Left lung (tissue), 10 donors: ENCODE data around the gene PCNT. TPM values are rescaled to one million over a fixed set of nuclear protein-coding genes. Genes with fewer than 3 reads are reported as not detected.

Source experiments
- ATAC-seq: fragments of 200-7000 bp; cut with Tn5 transposase; one replicate; pipeline ENCODE4 v1.9.1; 2020; ENCODE audit warnings: moderate library complexity
- DNase-seq, 4 donors: peaks; one replicate each; pipeline ENCODE4 v3.0.0-alpha.2; 2013 to 2020
- H3K27ac ChIP-seq, 2 donors: fragments of 200-600 bp; sonication (generic) in 1 of 2; one replicate each; pipeline versions ENCODE4 v1.5.0 to v1.8.0; 2020 to 2021
- H3K27me3 ChIP-seq, 2 donors: fragments of 200-600 bp; sonication (generic) in 1 of 2; one replicate each; pipeline versions ENCODE4 v1.5.0 to v1.8.0; 2020 to 2021
- H3K36me3 ChIP-seq, 2 donors: fragments of 200-600 bp; sonication (generic) in 1 of 2; one replicate each; pipeline versions ENCODE4 v1.5.0 to v1.8.0; 2020 to 2021
- H3K4me1 ChIP-seq, 2 donors: fragments of 200-600 bp; one replicate each; pipeline ENCODE4 v1.8.0; 2021
- H3K4me3 ChIP-seq, 2 donors: fragments of 200-600 bp; sonication (generic) in 1 of 2; one replicate each; pipeline versions ENCODE4 v1.5.0 to v1.8.0; 2020 to 2021; ENCODE audit warnings: mild to moderate bottlenecking in 1 of 2
- H3K9me3 ChIP-seq, 2 donors: fragments of 200-600 bp; sonication (generic) in 1 of 2; one replicate each; pipeline versions ENCODE4 v1.5.0 to v1.8.0; 2020 to 2021
- CTCF ChIP-seq, 2 donors: fragments of 200-600 bp; sonication (generic) in 1 of 2; IDR thresholded peaks; one replicate each; pipeline versions ENCODE4 v1.5.0 to v1.8.0; 2021; ENCODE audit warnings: antibody characterized with exemption in 2 of 2
- intact Hi-C, 2 donors: fragments of 100-400 bp; cut with DNase I; formaldehyde crosslinking; loops; one replicate each; pipeline versions ENCODE4 v1.11.2 to v1.14.2; 2022
- polyA plus RNA-seq, 6 donors: library from polyadenylated mRNA; unstranded; fragments of 120-200 nt; gene quantifications; one replicate each; pipeline ENCODE4 v1.2.1, GENCODE V29; 2013; ENCODE audit not compliant: insufficient read length in 6 of 6
- total RNA-seq, 2 donors: library from RNA; stranded (reverse); fragmentation: NEBNext Ultra II Directional; extraction: Animal tissue kit (Norgen Biotek cat#: 25700); gene quantifications; one replicate each; pipeline ENCODE4 v1.2.1, GENCODE V29; 2021
- donor health status: DM: no; HTN: yes; CAD: no.
- donor health status: DM: no; HTN: no; CAD: no.

Gene PCNT
- total and polyA plus RNA-seq, 8 donors: 25.7 to 35.4 (median 32.4) TPM

- peak in 1 of 4 donors; percentile 72 for DNase-seq
- peaks cover 0 to 72% of the 10 kb centered on the region in 2 donors for H3K36me3 ChIP-seq
- intact Hi-C loops: no loop called here
- no peaks in the 10 kb centered on the region for H3K27me3 ChIP-seq
- H3K4me1 ChIP-seq: no peaks in the 10 kb centered on the region
- ATAC-seq: no peak
- no peak overlapping the region for H3K27ac ChIP-seq
- H3K4me3 ChIP-seq: no peak overlapping the region
- no peak for TF ChIP-seq CTCF (IDR thresholded peaks at IDR 0.05)
- no peaks in the 10 kb centered on the region for H3K9me3 ChIP-seq
Measured at GRCh38 chr21:46346296-46347202, 22.6 kb downstream of the PCNT start.

GRCh38 chr21:46347203-46347550, 23.2 kb downstream of the PCNT start:
- intact Hi-C loops: no loop called here
- no peaks in the 10 kb centered on the region for H3K4me1 ChIP-seq
- no peak overlapping the region for H3K4me3 ChIP-seq
- no peaks in the 10 kb centered on the region for H3K9me3 ChIP-seq
- H3K27ac ChIP-seq: no peak overlapping the region
- no peaks in the 10 kb centered on the region for H3K27me3 ChIP-seq
- ATAC-seq: no peak
- peak in 1 of 4 donors; percentile 15 for DNase-seq
- no peak for TF ChIP-seq CTCF (IDR thresholded peaks at IDR 0.05)
- peaks cover 0 to 78% of the 10 kb centered on the region in 2 donors for H3K36me3 ChIP-seq

- Histone ChIP-seq H3K27ac (no peak overlapping the region), H3K27me3 (no peaks in the 10 kb centered on the region), H3K9me3 (no peaks in the 10 kb centered on the region), H3K36me3 (peaks cover 0 to 79% of the 10 kb centered on the region in 2 donors), H3K4me3 (no peak overlapping the region), H3K4me1 (no peaks in the 10 kb centered on the region)
- no peak for ATAC-seq
- DNase-seq: peak in 1 of 4 donors; percentile 43
- no peak for TF ChIP-seq CTCF (IDR thresholded peaks at IDR 0.05)
- intact Hi-C loops: no loop called here
Measured at GRCh38 chr21:46347791-46348381, 23.9 kb downstream of the PCNT start.

GRCh38 chr21:46349134-46349760, 25.3 kb downstream of the PCNT start:
- no peak overlapping the region for H3K27ac ChIP-seq
- no peaks in the 10 kb centered on the region for H3K9me3 ChIP-seq
- H3K27me3 ChIP-seq: no peaks in the 10 kb centered on the region
- intact Hi-C loops: no loop called here
- H3K4me1 ChIP-seq: no peaks in the 10 kb centered on the region
- no peak overlapping the region for H3K4me3 ChIP-seq
- peak in 1 of 4 donors; percentile 42 for DNase-seq
- no peak for ATAC-seq
- peaks cover 0 to 92% of the 10 kb centered on the region in 2 donors for H3K36me3 ChIP-seq
- no peak for TF ChIP-seq CTCF (IDR thresholded peaks at IDR 0.05)

GRCh38 chr21:46350571-46350970, 26.6 kb downstream of the PCNT start:
- DNase-seq (peak in 1 of 4 donors; percentile 31), ATAC-seq (no peak)
- Histone ChIP-seq H3K9me3 (no peaks in the 10 kb centered on the region), H3K27me3 (no peaks in the 10 kb centered on the region), H3K27ac (no peak overlapping the region), H3K4me3 (no peak overlapping the region), H3K4me1 (no peaks in the 10 kb centered on the region), H3K36me3 (peaks cover 0 to 100% of the 10 kb centered on the region in 2 donors)
- TF ChIP-seq CTCF (IDR thresholded peaks at IDR 0.05): no peak
- intact Hi-C loops: no loop called here
